Activated CD4-positive, alpha-beta T cell treated with anti-CD3 and anti-CD28 coated beads, Interleukin-2, Interleukin-6, amounts not matched to agents 100 ng/mL and 50 ng/mL, durations not matched to agents 16 hours and 8 hours (primary cell): ENCODE results near the gene PCGF1.
"Not testable (repeated sequence)": the region's sequence is repeated elsewhere in the genome, so short reads cannot be mapped to it uniquely, and the experiment has no call there.

Experiments
- DNase-seq: peaks from one replicate; pipeline ENCODE4 v3.0.0-alpha.2; 2020

Gene PCGF1

GRCh38 chr2:74498500-74499266, 8.8 kb downstream of the PCGF1 start:
- peak; percentile 67 for DNase-seq

GRCh38 chr2:74497777-74498499, 9.6 kb downstream of the PCGF1 start:
- DNase-seq = no peak

GRCh38 chr2:74496997-74497776, 10.3 kb downstream of the PCGF1 start:
- no peak for DNase-seq

GRCh38 chr2:74495440-74495839, 12.1 kb downstream of the PCGF1 start:
- no peak for DNase-seq

GRCh38 chr2:74493546-74493945, 13.9 kb downstream of the PCGF1 start:
- DNase-seq = no peak

GRCh38 chr2:74491648-74492544, 15.6 kb downstream of the PCGF1 start:
- DNase-seq = no peak

- no peak for DNase-seq
Measured at GRCh38 chr2:74489906-74490305, 17.6 kb downstream of the PCGF1 start.

- DNase-seq = no peak
Measured at GRCh38 chr2:74488643-74489481, 18.6 kb downstream of the PCGF1 start.

GRCh38 chr2:74486141-74486540, 21.4 kb downstream of the PCGF1 start:
- DNase-seq = no peak

GRCh38 chr2:74483675-74484164, 23.8 kb downstream of the PCGF1 start:
- not testable (repeated sequence) for DNase-seq

- DNase-seq = peak; percentile 96
Measured at GRCh38 chr2:74482801-74483674, 24.5 kb downstream of the PCGF1 start, which contains the start of the genes CCDC142 and TTC31. CCDC142 (minus strand) TSS chr2:74482998; CDS start chr2:74482837, 161 bp downstream. TTC31 (plus strand) TSS chr2:74483081; CDS start chr2:74483096, 15 bp downstream.

GRCh38 chr2:74481961-74482800, 25.3 kb downstream of the PCGF1 start:
- DNase-seq = peak; percentile 69

GRCh38 chr2:74481431-74481830, 26.1 kb downstream of the PCGF1 start:
- no peak for DNase-seq

GRCh38 chr2:74474899-74475298, 32.6 kb downstream of the PCGF1 start:
- no peak for DNase-seq

GRCh38 chr2:74474481-74474880, 33.0 kb downstream of the PCGF1 start:
- no peak for DNase-seq

- DNase-seq = no peak
Measured at GRCh38 chr2:74472945-74473258, 34.6 kb downstream of the PCGF1 start.

- DNase-seq = peak; percentile 97
Measured at GRCh38 chr2:74472086-74472944, 35.2 kb downstream of the PCGF1 start, which contains the start of gene MRPL53. MRPL53 (minus strand) TSS chr2:74472680; CDS start chr2:74472660, 20 bp downstream.
